Femur (tissue), 1 donor: ENCODE measurements around the gene POLR2I.
A peak's percentile ranks its signal among the peaks of the same experiment; 100 is the strongest.
"Not testable (repeated sequence)": the region's sequence is repeated elsewhere in the genome, so short reads cannot be mapped to it uniquely, and the experiment has no call there.

Experiments used
- DNase-seq: peaks from one replicate; pipeline ENCODE4 v3.0.0-alpha.2; 2017

Gene POLR2I

GRCh38 chr19:36114721-36115452 is at the start of gene POLR2I:
Gene POLR2I (minus strand): TSS chr19:36114875. CDS start chr19:36114856, 19 bp downstream.
- DNase-seq = peak; percentile 100

- DNase-seq = no peak
These were observed 49.1 kb upstream of the POLR2I start for GRCh38 chr19:36163813-36164212.

DNA sequence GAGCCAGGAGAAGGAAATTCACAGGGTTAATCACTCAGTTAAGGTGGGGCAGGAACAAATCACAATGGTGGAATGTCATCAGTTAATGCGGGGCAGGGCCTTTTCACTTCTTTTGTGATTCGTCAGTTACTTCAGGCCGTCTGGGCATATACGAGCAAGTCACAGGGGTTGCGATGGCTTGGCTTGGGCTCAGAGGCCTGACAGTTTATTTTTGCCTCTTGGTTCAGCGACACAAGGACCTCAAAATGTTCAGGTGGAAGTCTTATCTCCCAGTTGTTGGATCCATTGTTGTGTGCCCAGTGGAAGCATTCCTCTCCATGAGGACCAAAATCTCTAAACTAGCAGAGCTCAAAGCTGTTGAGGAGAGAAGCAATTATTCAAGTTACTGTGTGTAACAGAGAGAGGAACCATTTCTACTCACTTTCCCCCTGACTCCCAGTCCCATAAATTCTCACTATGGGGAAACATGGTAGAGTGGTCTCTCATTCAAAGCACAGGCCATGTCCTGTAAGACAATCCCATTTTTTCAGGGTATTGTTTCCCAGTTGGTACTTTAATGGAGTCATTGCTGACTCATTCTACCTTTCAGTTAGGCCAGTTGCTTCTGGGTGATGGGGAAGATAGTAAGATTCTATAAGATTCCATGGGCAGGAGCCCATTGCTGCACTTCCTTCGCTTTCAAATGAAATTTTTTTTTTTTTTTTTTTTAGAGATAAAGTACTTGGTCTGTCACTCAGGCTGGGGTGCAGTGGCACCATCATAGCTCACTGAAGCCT is 46.3 kb upstream of the POLR2I start:
- DNase-seq = no peak

GRCh38 chr19:36153126-36153525 is 38.5 kb upstream of the POLR2I start:
- no peak for DNase-seq

DNA sequence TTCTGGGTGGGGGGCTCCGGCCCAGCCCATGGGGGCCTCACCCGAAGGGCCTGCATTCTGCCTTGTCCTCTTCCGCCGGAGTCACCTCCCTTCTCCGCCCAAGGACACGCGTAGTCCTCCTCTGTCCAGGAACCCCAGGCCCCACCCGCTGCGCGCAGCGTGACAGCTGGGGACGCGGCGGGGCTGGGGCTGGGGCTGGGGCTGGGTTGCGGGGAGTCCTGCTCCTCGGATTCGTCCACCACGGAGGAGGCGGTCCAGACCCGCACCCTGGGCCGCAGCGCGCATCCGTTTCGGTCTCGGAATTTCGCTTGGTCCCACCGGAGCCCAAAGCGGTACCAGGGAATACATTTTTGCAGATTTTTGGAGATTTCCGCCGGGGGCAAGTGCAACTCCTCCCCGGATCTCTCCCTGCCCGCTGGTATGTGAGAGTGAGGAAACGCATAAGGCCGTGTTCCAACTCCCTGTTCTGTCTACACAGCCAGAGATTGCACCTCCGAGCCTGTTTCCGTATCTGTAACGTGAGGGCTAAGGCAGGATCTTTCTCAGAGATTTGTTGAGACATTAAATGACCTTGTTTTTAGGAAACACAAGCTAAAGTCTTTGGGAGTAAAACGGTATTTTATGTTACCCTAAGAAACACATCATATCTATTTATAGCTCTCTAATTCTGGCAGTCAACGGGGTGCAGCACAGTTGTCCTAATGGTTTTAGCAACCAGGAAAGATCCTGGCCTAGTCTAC is 37.8 kb upstream of the POLR2I start, which contains the start of gene COX7A1:
Gene COX7A1, minus strand, starts transcription at position 96 of the 740 bp plus-strand sequence. Its CDS starts 40 bp downstream, at position 56.
- DNase-seq = peak; percentile 89

GRCh38 chr19:36152019-36152351 is 37.3 kb upstream of the POLR2I start:
- DNase-seq = no peak

GRCh38 chr19:36151144-36152018 is 36.7 kb upstream of the POLR2I start:
- DNase-seq = peak; percentile 85

- no peak for DNase-seq
These were observed 35.9 kb upstream of the POLR2I start for GRCh38 chr19:36150586-36150985.

DNA sequence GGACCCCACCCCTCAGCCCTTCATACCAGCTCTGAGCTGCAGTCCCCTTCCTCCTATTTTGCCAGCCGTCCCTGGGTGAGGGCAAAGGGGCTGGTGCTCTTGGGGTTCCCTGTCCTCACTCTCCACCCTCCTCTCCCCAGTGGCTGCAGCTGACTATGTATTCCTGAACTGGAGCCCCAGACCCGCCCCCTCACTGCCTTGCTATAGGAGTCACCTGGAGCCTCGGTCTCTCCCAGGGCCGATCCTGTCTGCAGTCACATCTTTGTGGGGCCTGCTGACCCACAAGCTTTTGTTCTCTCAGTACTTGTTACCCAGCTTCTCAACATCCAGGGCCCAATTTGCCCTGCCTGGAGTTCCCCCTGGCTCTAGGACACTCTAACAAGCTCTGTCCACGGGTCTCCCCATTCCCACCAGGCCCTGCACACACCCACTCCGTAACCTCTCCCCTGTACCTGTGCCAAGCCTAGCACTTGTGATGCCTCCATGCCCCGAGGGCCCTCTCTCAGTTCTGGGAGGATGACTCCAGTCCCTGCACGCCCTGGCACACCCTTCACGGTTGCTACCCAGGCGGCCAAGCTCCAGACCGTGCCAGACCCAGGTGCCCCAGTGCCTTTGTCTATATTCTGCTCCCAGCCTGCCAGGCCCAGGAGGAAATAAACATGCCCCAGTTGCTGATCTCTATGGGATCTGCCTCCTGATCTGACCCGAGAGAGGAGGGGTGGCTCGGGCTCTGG is 35.2 kb upstream of the POLR2I start:
- no peak for DNase-seq

DNA sequence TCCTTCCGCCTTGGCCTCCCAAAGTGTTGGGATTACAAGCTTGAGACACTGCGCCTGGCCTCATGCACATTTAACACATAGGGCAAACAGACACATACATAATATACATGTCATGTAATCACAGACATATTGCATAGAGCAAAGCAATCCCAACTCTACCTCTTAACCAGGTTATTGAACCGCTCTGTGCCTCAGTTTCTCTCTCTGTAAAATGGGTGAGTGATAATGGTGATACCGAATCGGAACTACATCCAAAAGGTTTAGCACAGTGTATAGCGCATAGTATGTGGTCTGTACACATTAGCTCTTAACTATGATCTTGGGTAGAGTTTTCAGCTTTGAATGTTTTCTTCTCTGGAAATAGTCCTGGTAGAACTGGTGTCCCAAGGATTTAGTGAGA is 29.9 kb upstream of the POLR2I start:
- DNase-seq = no peak

- no peak for DNase-seq
These were observed 27.8 kb upstream of the POLR2I start for GRCh38 chr19:36142496-36142895.

GRCh38 chr19:36142046-36142445 is 27.4 kb upstream of the POLR2I start:
- no peak for DNase-seq

DNA sequence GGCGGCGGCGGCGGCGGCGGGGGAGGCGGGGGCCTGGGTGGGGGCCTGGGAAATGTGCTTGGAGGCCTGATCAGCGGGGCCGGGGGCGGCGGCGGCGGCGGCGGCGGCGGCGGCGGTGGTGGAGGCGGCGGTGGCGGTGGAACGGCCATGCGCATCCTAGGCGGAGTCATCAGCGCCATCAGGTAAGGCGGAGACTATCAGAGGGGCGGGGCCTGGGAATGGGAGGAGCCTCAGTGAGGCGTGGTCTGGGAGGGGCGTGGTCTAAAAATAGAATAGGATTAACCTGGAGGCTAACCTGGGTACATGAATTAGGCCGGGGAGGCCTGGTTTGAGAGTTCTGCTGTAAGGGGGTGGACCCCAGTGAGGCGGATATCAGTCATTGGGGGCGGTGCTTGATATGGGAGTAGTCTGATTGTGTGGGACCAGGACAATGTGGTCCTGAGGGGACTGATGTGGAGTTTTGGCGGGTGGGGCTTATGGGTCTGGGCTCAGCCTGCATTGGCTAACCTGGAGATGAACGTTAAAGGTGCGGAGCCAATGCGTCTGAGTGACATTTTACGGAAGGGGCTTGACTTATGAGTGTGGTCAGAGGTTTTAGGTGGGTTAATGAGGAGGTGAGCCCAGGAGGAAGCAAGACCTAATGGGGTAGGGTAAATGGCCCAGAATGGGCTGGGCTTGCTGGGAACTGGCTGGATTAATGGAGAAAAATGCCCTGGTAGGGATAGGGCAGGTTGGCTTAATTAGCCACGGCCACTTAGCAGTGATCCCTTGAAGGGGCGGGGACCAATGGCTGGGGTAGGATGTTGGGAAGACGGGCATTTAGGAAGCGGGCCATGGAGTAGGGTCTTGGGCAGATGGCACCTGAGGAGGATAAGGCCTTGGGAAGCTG is 26.6 kb upstream of the POLR2I start:
- DNase-seq = peak; percentile 90

GRCh38 chr19:36140304-36141038 is 25.8 kb upstream of the POLR2I start:
- peak; percentile 81 for DNase-seq

GRCh38 chr19:36139473-36140303 is 25.0 kb upstream of the POLR2I start, which contains the start of gene CAPNS1:
Gene CAPNS1 (plus strand): TSS chr19:36140066. CDS start chr19:36141012, 946 bp downstream.
- DNase-seq = peak; percentile 98

- DNase-seq = no peak
These were observed 24.4 kb upstream of the POLR2I start for GRCh38 chr19:36139120-36139472.

GRCh38 chr19:36136964-36137686 is 22.4 kb upstream of the POLR2I start:
- no peak for DNase-seq

DNA sequence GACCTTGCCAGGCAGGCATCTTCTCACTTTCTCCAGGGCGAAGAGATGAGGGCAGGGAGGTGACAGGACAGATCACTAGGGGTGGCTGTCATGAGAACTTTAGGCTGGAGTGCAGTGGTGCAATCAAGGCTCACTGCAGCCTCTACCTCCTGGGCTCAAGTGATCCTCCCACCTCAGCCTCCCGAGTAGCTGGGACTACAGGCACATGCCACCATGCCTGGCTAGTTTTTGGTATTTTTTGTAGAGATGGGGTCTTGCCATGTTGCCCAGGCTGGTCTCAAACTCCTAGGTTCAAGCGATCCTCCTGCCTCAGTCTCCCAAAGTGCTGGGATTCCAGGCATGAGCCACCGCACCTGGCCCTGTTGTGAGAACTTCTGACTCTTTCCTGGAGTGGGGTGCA is 20.2 kb upstream of the POLR2I start:
- not testable (repeated sequence) for DNase-seq
